PC-9 (cell line): Measurements from ENCODE around the gene SPINT2. TPM values are rescaled to one million over a fixed set of nuclear protein-coding genes. Genes with fewer than 3 reads are reported as not detected.

ENCODE experiments used
- BruUV-seq: library from RNA; stranded (reverse); fragments of 400-500 nt; replicated peaks from 2 replicates; lab custom pipeline; 2021; lab: Mats Ljungman, UMichigan
- CTCF ChIA-PET: fragments of 300-600 bp; sonication (Branson Sonifier 250); formaldehyde crosslinking; loops from one replicate; lab custom pipeline; 2022; ENCODE audit warnings: antibody characterized with exemption; lab: Charles Lee
- POLR2A ChIA-PET: fragments of 300-600 bp; sonication (Branson Sonifier 250); formaldehyde crosslinking; loops from one replicate; lab custom pipeline; 2022; ENCODE audit warnings: antibody characterized with exemption; ENCODE audit not compliant: unreplicated experiment; lab: Charles Lee
- DNase-seq, 2 experiments: peaks; one replicate each; pipeline versions ENCODE4 v3.0.0 to v3.0.0-alpha.2; 2015 to 2022; ENCODE audit warnings: mixed read lengths in 1 of 2
- H2AFZ ChIP-seq: fragments of 200-600 bp; sonication (generic); 2 replicates; pipeline ENCODE4 v1.8.1; 2017; ENCODE audit warnings: antibody characterized with exemption
- H3F3A ChIP-seq: fragments of 200-600 bp; sonication (generic); 2 replicates; pipeline ENCODE4 v1.8.1; 2017; ENCODE audit warnings: antibody characterized with exemption, mild to moderate bottlenecking, low read depth; ENCODE audit not compliant: insufficient read depth
- H3K27ac ChIP-seq: fragments of 200-600 bp; sonication (generic); 2 replicates; pipeline ENCODE4 v1.6.1; 2016; ENCODE audit warnings: mixed run types
- H3K27me3 ChIP-seq: fragments of 200-600 bp; sonication (generic); 2 replicates; pipeline ENCODE4 v1.6.1; 2016; ENCODE audit warnings: low read depth, mixed run types; ENCODE audit not compliant: insufficient read depth
- H3K36me3 ChIP-seq: fragments of 200-600 bp; sonication (generic); 2 replicates; pipeline ENCODE4 v1.6.1; 2016; ENCODE audit warnings: low read depth, mixed run types
- H3K4me1 ChIP-seq: fragments of 200-600 bp; sonication (generic); replicated peaks from 2 replicates; pipeline ENCODE4 v1.6.1; 2016; ENCODE audit warnings: mixed run types; ENCODE audit not compliant: insufficient read depth
- H3K4me2 ChIP-seq: fragments of 200-600 bp; sonication (generic); 2 replicates; pipeline ENCODE4 v1.6.1; 2017; ENCODE audit warnings: mixed run types
- H3K4me3 ChIP-seq: fragments of 200-600 bp; sonication (generic); 2 replicates; pipeline ENCODE4 v1.6.1; 2016; ENCODE audit warnings: mixed run types
- H3K79me2 ChIP-seq: fragments of 200-600 bp; sonication (generic); 2 replicates; pipeline ENCODE4 v1.6.1; 2017; ENCODE audit warnings: low read depth, mixed run types
- H3K9me2 ChIP-seq: fragments of 200-600 bp; sonication (generic); 2 replicates; pipeline ENCODE4 v1.8.1; 2017; ENCODE audit warnings: mild to moderate bottlenecking; ENCODE audit not compliant: insufficient read depth
- H3K9me3 ChIP-seq: fragments of 200-600 bp; sonication (generic); 2 replicates; pipeline ENCODE4 v1.8.1; 2016; ENCODE audit warnings: low read depth; ENCODE audit not compliant: insufficient read depth
- H4K20me1 ChIP-seq: fragments of 200-600 bp; sonication (generic); 2 replicates; pipeline ENCODE4 v1.8.1; 2017; ENCODE audit not compliant: insufficient read depth
- CTCF ChIP-seq: fragments of 200-600 bp; sonication (generic); conservative IDR thresholded peaks from 2 replicates; pipeline ENCODE4 v1.6.1; 2017; ENCODE audit warnings: mixed run types, antibody characterized with exemption, mild to moderate bottlenecking, moderate library complexity
- EZH2 ChIP-seq: fragments of 200-600 bp; sonication (generic); IDR thresholded peaks from 2 replicates; pipeline ENCODE4 v1.8.0; 2017; ENCODE audit warnings: antibody characterized with exemption, low read depth
- intact Hi-C: fragments of 100-400 bp; cut with micrococcal nuclease; formaldehyde crosslinking; loops from one replicate; pipeline ENCODE4 v1.10.0; 2022; ENCODE audit not compliant: unreplicated experiment
- total RNA-seq: library from RNA; stranded (reverse); gene quantifications from 2 replicates; pipeline ENCODE4 v1.2.3, GENCODE V29; 2021

The SPINT2 gene
- total RNA-seq, 1 experiment from 2014 or later: 1,019 TPM

DNA sequence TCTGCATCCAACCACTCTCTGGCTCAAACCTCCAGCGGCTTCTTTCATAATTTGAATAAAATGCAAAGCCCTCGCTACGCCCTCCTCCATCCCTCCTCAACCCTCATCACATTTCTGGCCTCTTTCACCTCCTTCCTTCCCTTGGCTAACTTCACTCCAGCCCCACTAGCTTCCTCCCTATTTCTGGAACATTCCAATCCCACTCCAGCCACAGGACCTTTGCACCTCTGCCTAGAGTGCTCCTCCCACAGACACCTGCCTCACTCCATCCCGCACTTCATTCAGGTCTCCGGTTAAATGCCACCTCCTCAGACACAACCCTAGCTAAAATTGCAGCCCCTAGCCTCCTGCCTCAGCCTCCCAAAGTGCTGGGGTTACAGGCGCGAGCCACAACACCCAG is 32.5 kb upstream of the SPINT2 start:
- Histone ChIP-seq H3K9me2 (no peaks in the 10 kb centered on the region), H2AFZ (no peak overlapping the region), H3K4me2 (no peak overlapping the region), H3K27me3 (peaks cover 14% of the 10 kb centered on the region; the same call in 1 of the 2 replicates), H3F3A (peaks cover 11% of the 10 kb centered on the region), H3K4me1 (0 out of 2 replicates have a peak, but pooled peaks cover 6% of the 10 kb centered on the region), H3K4me3 (no peak overlapping the region), H3K9me3 (no peaks in the 10 kb centered on the region), H3K27ac (no peak overlapping the region), H3K79me2 (no peaks in the 10 kb centered on the region), H4K20me1 (no peaks in the 10 kb centered on the region), H3K36me3 (no peaks in the 10 kb centered on the region)
- no peak for TF ChIP-seq EZH2
- TF ChIP-seq CTCF: no peak
- POLR2A ChIA-PET: interaction anchor here (0.7 kb wide), 1 partner anchor 277 kb away, joined by 3 read pairs; no protein-coding TSS in a partner anchor
- no peak for DNase-seq
- BruUV-seq: no TSS peak
- CTCF ChIA-PET: no interaction called here
- intact Hi-C loops: loop anchor here (2.0 to 10.0 kb wide), 4 partner anchors 155 to 403 kb away; partner anchors contain the start of genes FAM98C, GGN and SPRED3

GRCh38 chr19:38233740-38234251 is 30.6 kb upstream of the SPINT2 start:
- intact Hi-C loops: loop anchor here (1.0 to 10.0 kb wide), 5 partner anchors 102 to 401 kb away; partner anchors contain the start of genes CATSPERG, FAM98C, GGN and SPRED3
- H3F3A ChIP-seq: peaks cover 11% of the 10 kb centered on the region

GRCh38 chr19:38234615-38235014 is 29.8 kb upstream of the SPINT2 start:
- Histone ChIP-seq H3K27ac (no peak overlapping the region), H3K9me2 (no peaks in the 10 kb centered on the region), H3K4me1 (no peaks in the 10 kb centered on the region), H3K27me3 (no peaks in the 10 kb centered on the region), H4K20me1 (no peaks in the 10 kb centered on the region), H3K79me2 (no peaks in the 10 kb centered on the region), H2AFZ (no peak overlapping the region), H3K9me3 (no peaks in the 10 kb centered on the region), H3K4me3 (no peak overlapping the region), H3K4me2 (no peak overlapping the region), H3K36me3 (no peaks in the 10 kb centered on the region), H3F3A (peaks cover 11% of the 10 kb centered on the region)
- ChIA-PET POLR2A (no interaction called here), CTCF (interaction anchor here (0.5 to 1.0 kb wide), 2 partner anchors 168 to 399 kb away, joined by 3 to 5 read pairs; no protein-coding TSS in a partner anchor)
- intact Hi-C loops: loop anchor here (5.0 to 10.0 kb wide), 3 partner anchors 153 to 400 kb away; partner anchors contain the start of genes FAM98C, GGN and SPRED3
- BruUV-seq: no TSS peak
- no peak for TF ChIP-seq EZH2
- TF ChIP-seq CTCF: no peak
- no peak for DNase-seq

More at GRCh38 chr19:38233740-38234251, 30.6 kb upstream of the SPINT2 start:
- Histone ChIP-seq H3K27ac (no peak overlapping the region), H3K79me2 (no peaks in the 10 kb centered on the region), H3K4me1 (0 out of 2 replicates have a peak, but pooled peaks cover 5% of the 10 kb centered on the region), H3K4me3 (no peak overlapping the region), H3K36me3 (no peaks in the 10 kb centered on the region), H4K20me1 (no peaks in the 10 kb centered on the region), H3K9me2 (no peaks in the 10 kb centered on the region), H3K4me2 (no peak overlapping the region), H3K27me3 (peaks cover 4% of the 10 kb centered on the region; the same call in 1 of the 2 replicates), H2AFZ (no peak overlapping the region), H3K9me3 (no peaks in the 10 kb centered on the region)
- CTCF ChIA-PET: interaction anchor here (0.6 to 1.0 kb wide), 2 partner anchors 70 to 169 kb away, joined by 3 to 5 read pairs; partner anchors contain the start of gene C19orf33
- BruUV-seq: no TSS peak
- POLR2A ChIA-PET: no interaction called here
- peak; percentile 88 for TF ChIP-seq CTCF
- TF ChIP-seq EZH2: no peak
- DNase-seq: peak; percentile 56 to 81
